Inflammatory macrophage treated with lipopolysaccharide for 1 hour (primary cell): ENCODE results near the gene DPPA3.
"Not testable (repeated sequence)": the region's sequence is repeated elsewhere in the genome, so short reads cannot be mapped to it uniquely, and the experiment has no call there.

Source experiments
- DNase-seq, 2 donors: peaks; one replicate each; pipeline ENCODE4 v3.0.0-alpha.2; 2020 to 2022

DPPA3 gene

DNA sequence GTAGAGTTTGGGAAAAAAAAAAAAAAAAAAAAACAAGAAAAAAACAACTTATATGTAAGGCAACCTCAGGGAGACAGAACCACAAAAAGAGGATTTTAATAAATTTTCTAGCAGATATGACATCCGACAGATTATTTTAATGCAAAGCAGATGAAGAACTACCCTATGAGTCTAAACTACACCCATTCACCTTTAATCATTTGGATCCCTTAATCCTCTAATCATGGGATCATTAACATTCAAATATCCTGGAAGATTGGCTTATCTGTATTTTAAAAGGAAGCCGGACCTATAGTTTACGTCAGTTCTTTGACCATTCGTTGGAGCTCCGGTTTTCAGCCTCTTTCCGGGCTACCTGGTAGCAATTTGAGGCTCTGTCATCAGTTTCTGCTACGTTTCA lies at the start of gene DPPA3:
TSS of gene DPPA3 (plus strand) at position 301 of the 400 bp plus-strand sequence. CDS start 138 bp downstream, outside the sequence.
- DNase-seq = no peak

DNA sequence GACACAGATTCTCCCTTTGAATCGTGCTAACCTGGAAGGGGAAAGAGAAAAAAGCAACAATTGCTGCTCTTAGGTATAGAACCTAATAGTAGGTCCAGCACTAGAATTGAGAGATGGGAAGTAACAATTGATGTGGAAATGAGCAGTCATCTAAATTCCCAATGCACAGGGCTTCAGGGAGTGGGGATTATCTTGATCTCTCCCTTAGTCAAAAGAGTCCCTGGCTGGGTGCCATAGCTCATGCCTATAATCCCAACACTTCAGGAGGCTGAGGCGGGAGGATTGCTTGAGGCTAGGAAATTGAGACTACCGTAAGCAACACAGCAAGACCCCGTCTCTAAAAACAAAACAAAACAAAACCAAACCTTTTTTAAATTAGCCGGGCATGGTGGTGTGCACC lies 49.5 kb upstream of the DPPA3 start:
- DNase-seq = no peak

DNA sequence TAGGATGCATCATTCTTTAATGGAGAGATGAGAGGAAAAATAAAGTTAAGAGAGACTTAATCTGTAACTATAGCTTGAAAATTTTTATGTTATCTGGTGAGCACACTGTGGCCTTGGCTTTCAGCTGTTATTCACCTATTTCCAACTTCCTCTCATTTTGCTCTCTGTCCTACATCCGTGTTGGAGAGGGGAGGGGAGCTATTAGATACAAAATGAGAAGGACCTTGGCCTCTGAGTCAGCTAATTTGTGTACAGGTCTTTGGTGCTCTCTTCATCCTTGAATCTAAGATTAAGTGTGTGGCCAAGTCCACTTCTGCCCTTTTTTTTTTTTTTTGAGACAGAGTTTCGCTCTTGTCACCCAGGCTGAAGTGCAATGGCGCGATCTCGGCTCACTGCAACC lies 44.6 kb upstream of the DPPA3 start:
- no peak for DNase-seq

DNA sequence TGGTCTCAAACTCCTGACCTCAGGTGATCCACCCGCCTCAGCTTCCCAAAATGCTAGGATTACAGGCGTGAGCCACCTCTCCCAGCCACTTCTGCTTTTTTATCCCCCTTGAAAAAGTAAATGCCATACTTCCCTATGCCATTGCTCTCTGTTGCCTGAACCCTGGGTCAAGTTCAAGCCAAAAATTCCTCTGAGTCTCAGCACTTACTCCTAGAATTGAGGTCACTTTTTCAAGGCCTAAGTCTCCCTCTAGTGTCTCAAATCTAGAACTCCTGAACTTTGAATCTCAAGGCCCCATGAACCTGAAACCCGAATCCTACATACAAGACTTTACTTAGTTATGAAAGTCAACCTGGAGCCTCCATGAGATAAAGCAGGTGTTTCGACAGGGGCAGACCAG lies 44.1 kb upstream of the DPPA3 start:
- peak; percentile 38 to 41 for DNase-seq

DNA sequence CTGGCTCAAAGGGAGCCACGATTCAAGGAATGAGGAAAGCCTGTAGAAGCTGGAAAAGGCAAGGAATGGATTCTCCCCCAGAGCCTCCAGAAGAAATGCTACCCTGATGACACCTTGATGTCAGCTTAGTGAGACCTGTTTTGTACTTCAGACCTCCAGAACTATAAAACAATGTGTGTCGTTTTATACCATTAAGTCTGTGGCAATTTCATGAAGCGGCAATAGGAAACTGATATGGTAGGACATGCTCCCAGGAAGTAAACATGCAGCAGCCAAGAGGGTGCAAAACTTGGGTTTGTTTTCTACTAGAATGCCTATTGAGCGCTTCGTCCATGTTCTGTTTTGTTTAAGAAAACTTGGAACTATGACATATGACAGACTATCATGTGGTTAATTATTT lies 43.1 kb upstream of the DPPA3 start:
- no peak for DNase-seq

DNA sequence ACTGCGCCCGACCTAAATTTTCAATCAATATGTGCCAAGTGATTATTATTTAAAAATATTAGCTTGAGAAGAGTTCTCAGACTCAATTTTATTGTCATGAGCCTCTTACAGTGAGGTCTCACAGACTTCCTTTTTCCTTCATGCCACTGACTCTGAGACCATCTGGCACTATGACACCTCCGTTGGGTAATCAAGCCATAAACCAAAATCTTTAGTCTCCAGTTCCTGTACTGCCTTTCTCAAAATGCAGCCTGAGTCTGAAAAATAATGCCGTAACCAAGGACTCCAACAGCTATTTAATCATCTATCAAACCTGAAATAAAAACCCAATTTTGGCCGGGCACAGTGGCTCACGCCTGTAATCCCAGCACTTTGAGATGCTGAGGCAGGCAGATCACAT lies 35.8 kb upstream of the DPPA3 start:
- DNase-seq = peak; percentile 22 to 36

DNA sequence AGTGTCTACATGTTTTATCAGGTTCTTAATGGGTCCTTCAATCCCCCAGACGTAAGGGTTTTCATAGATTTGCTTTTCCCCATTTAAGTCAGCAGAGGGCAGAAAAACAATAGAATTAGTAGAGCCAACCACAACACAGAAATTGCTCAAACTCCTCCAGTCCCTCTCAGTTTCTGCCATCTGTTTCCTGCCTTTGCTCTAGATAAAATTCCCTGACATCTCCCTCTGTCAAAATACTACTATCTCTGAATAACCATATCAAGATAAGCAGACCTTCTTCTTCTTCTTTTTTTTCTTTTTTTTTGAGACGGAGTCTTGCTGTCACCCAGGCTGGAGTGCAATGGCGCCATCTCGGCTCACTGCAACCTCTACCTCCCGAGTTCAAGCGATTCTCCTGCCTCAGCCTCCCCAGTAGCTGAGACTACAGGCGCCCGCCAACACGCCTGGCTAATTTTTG lies 33.8 kb upstream of the DPPA3 start:
- peak; percentile 46 to 68 for DNase-seq

DNA sequence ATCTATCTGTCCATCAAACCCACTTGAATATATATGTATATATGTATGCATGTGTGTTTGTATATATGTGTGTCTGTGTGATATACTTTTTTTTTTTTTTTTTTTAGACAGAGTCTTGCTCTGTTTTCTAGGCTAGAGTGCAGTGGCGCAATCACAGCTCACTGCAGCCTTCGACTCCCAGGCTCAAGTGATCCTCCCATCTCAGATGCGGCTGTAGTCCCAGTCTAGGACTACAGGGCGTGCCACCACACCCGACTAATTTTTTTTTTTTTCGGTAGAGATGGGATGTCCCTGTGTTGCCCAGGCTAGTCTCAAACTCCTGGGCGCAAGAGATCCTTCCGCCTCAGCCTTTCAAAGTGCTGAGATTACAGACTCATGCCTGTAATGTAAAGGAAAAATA lies 32.5 kb upstream of the DPPA3 start:
- DNase-seq = no peak

DNA sequence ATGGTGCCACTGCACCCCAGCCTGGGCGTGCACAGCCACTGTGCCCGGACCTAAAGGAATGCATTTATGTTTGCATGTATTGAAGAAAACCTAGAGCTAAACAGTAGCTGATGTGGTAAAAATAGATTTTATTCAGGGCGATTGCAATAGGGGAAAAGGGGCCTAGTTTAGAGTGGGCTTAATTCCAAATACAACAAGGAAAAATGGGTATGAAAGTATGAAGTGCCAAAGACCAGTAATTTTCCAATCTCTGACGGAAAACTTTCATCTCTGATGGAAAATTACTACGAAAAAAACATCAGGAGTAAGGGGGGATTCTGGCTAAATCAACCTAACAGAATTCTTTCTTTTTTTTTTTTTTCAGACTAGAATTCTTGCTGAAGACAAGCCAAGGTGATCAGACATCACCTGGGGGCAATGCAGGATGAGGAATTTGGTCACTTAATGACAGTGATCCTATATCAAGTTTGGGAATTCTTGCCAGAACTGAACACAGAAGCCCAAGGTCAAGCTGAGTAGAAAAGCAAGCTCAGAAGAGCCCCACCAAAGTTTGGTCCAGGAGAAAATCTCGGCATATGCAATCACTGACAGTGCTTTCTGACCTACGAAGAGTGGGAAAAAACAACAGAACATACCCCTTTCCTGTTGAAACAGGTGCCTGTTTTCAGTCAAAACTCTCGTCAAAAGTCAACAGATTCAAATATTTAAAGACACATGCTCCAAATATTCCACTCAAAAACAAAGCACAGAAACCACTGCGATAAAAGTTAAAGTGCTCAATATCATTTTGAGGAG lies 31.8 kb upstream of the DPPA3 start:
- no peak for DNase-seq

DNA sequence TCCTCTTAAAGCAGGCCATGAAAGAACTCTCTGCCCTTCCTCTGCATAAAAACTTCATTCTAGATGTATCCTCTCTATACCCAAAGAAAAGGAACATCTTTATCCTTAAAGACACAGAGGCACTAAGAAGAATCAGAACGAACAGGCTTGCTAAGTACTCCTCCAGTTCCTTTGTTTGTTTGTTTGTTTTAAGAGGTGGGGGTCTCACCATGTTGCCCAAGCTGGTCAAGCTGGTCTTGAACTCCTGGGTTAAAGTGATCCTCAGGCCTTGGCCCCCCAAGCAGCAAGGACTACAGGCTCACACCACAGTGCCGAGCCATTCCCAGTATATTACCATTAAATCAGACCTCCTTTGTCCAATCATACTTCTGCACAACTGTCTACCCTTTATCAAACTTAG lies 29.7 kb upstream of the DPPA3 start:
- no peak for DNase-seq

DNA sequence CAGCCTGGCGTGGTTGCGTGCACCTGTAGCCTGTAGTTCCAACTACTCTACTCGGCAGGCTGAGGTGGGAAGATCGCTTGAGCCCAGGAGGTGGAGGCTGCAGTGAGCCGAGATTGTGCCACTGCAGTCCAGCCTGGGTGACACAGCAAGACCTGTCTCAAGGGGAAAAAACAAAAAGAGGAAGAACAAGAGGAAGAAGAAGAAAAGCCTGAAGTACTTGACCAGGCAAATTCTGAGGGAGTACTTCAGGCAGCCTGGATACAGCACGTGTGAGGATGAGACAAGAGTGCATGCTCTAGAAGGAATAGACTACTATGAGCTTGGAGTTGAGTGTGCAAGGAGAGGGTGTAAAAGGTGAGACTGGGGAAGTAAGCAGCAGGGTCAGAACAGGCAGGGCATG lies 17.4 kb upstream of the DPPA3 start:
- DNase-seq = peak; percentile 40 to 49

DNA sequence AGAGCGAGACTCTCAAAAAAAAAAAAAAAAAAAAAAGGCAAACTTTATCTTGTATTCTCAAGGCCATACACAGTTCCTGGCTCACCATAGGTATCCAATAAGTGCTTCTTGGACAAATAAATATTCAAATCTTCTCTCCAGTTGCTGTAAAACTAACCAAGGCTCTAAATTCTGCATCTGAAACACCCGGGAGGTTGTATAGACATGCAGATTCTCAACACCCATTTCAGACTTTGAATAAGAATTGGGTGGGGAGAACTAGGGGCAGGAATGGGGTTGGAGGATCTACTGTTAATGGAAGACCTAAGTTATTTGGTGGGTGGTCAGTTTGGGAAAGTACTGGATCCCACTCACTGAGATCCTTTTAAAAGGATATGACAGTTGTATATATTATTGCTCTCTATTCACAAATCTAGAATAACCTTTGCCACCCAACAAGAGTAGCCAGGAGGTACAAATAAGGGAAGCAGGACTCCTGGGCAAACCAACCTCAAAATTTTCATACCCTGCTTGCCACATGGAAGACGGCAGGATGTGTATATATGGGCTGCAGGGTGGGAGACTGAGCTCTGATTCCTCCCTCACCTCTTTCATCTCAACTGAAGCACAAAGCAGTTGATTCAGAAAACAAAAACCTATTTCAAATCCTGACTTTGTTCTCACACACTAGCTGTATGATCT lies 16.5 kb upstream of the DPPA3 start:
- DNase-seq = no peak

DNA sequence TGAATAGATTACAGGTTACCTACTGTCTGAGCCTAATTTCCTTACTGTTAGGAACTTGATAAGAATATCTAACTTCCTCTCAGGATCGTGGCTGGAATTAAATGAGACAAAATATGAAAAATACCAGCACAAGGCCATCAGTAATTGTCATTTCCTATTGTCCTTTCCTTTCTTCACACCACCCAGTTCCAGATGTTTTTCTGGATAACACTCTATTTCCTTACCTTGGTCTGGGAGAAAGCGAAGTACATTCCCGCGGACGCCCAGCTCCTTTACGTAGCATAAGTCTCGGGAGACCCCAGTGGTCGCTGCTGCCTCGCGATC lies 16.0 kb upstream of the DPPA3 start:
- DNase-seq = no peak

DNA sequence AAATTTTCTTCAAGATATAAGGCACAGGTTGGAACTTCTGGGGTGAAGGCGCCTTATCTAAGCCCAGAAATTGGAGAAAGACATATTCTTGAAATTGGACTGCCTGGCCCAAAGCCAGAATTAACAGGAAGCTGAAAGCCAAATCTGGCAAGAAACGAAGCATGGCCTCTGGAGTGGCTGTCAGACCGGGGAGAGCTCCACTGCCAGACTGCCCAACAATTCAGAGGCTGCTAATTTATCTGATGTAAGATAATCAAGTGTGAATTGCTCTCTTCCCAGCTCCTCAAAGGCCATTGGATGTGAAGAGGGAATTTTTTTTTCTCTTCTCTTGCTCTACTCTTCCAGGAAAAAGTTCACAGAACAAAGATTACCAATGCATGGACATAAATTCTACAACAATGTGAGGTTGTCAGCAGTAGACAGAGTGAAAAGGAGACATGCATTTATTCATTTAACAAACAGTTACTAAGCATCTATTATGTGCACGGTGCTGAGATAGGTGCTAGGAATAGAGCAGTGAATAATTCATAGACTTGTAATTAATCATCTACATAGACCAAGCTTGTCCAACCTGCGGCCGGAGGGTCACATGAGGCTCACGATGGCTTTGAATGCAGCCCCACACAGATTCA lies 15.6 kb upstream of the DPPA3 start, which contains the start of gene GDF3:
TSS of gene GDF3 (minus strand) at position 210 of the 632 bp plus-strand sequence. CDS start at position 163, 47 bp downstream.
- peak; percentile 8 to 25 for DNase-seq

DNA sequence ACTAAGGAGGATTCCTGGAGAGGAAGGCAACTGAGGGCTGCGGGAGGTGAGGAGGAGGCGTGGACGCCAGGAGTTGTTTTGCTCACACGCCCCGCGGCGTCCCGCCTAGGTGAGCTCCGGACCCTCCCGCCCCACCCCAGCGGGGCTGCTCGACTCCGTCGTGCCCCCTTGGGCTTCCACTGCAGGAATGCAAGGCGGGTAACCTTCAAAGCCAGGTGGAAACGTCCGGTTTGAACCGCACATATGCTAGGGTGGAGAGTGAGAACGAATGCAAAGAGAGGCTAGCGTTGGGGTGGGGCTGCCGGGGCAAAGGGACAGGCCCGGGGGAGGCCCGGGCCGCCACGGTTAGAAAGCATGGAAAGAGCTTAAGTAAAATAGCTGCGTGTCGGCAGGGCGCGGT lies 5.4 kb upstream of the DPPA3 start:
- no peak for DNase-seq

DNA sequence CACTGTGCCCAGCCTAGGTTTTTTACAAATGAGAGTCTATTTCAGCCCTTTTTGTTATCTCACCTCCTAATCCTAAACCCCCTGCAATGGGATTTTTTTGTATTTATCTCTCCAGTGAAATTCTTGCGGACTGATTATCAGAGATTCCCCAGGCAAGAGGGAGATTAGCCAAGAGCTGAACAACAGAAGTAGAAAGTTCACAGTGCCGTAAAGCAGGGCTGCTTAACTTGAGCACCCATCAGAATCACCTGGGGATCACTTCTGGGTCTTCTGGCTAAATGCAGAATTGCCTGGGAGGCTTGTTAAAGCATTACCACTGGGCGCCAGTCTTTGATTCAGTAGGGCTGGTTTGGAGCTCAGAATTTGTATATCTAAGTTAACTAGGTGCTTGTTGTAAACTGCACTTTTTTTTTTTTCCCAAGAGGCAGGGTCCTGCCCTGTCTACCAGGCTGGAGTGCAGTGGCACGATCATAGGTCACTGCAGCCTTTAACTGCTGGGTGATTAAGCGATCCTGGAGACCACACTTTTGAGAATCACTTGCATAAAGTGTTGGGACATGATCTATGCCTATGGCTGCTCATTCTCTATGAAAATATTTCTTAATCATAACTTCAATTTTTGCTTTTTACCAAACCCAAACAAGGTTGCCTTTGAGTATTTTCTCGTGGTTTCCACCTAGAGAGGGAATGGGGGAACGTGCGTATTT lies 1.1 kb upstream of the DPPA3 start:
- no peak for DNase-seq

DNA sequence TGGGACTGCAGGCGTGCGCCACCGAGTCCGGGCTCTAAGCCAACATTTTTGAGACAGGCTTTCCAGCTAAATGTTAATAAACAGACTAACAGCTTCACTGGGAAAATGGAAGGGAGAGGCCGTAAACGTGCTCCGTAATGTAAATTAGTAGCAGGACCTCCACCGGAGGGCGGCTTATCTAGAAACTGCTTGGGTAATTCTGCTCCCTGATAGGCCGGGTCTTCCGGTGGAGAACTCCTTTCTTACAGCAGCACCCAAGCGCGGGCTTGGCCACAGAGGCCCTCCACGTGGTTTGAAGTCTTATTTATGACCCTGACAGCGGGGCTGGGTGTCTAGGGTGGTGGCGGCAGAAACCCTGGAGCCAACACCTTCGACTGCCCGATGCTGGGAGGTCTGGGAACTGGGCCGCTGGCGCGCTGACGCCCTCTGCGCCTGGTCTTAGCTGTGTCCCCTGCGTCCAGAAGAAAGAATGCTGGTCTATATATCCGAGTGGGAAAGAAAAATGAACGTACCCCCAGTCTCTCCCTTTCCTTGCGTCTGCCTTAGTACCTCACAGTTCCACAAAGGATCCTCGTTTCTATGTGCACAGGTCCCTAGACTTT lies 1.7 kb downstream of the DPPA3 start:
- DNase-seq = no peak

DNA sequence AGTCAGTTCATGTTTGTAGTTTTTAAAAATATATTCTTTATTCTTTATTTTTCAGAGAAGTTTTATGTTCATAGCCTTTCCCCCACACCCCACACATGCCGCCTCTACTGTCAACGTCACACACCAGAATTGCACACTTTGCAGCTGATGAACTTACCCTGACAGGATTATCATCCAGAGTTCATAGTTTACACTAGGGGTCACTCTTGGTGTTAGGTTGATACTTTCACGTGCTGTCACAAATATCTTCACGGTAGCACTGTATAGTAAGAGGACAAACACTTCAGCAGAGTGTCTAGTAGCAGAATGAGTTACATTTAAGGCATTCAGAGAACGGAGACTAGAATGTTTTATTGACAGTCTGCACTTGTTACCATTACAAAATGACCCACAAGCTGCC lies 5.1 kb downstream of the DPPA3 start:
- DNase-seq = peak; percentile 62 to 65

DNA sequence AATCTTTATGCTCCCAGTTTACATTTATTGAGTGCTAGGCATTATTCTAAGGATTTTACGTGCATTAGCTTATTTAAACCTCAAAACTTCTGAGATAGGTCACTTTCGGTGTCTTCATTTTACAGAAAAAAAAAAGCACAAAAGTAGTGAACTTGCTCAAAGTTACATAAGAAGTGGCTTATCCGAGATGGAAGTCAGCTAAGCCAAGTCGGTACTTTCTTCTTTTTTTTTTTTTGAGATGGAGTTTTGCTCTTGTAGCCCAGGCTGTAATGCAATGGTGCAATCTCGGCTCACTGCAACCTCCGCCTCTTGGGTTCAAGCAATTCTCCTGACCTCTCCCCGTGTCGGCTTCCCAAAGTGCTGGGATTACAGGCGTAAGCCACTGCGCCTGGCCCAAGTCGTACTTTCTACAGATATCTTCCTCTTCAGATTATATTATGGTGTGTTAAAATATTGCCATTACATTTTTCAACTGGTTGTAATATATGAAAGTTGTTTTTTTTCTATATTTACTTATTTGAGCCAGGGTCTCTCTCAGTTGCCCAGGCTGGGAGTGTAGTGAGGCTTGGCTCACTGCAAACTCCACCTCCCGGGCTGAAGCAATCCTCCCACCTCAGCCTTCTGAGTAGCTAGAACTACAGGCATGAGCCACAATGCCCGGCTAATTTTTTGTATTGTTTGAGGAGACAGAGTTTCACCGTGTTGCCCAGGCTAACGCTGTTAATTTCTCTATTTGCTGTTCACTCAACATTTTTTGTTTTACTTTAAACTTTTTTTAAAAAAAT lies 8.9 kb downstream of the DPPA3 start:
- peak; percentile 24 to 63 for DNase-seq

DNA sequence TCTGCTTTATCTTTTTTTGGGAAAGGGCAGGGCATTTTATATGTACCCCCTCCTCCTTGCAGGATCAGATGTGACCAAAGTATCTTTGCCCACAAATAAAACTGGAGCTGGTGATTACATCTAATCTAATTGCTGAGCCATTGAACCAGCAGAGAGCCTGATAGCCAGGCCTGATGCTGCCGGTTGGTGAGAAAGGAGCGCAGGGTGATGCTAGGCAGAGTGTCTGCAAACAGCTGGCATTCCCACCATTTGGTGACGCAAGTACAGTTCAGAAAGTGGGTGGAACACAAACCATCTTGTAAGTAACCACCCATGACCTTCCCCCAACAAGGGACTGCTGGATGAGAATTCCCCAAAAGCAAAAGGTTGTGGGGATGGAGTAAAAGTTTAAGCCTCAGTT lies 12.7 kb downstream of the DPPA3 start:
- no peak for DNase-seq

DNA sequence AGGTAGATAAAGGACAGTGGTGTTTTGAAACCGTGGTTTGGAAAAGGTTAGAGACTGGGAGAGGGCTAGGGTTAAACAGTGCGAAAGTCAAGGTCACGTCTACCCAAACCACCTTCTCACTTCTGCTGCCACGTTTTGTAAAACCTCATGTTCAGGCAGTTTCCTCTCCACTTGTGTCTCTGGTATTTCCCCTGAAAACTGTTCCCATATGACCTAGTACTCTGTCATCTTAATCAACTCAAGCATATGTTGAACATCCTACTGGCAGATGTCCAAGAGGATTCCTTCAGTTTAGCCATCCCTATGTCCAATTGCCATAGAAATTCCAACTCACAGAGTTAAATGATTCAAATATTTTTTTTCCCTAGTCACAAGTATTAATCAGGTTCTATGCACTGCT lies 18.5 kb downstream of the DPPA3 start:
- DNase-seq = peak in 1 of 2 donors; percentile 59

DNA sequence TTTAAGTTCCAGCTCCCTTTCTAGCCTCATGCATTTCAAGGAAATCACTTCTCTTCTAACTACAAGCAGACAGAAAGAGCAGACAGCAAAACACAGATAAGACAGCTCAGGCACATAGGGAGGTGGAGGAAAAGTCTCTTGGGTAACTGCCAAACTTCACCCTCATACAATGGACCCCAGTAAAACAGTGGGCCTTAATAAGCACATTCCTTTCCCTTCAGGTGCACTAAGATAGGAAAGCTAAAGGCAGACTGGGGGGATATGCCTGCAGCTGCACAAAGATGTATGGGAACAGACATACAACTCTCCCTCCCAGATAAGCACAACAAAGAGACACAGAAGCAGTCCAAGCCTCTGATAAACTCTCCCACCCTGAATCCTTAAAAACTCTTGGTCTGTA lies 19.8 kb downstream of the DPPA3 start:
- not testable (repeated sequence) for DNase-seq
